Naive thymus-derived CD4-positive, alpha-beta T cell (primary cell): ENCODE data around the gene CLDN1. TPM values are rescaled to one million over a fixed set of nuclear protein-coding genes. Genes with fewer than 3 reads are reported as not detected.

ENCODE experiments used
- ATAC-seq: fragments of 150-1000 bp; cut with Tn5 transposase; 2 replicates; pipeline ENCODE4 v1.10.0; 2021; ENCODE audit warnings: mild to moderate bottlenecking, moderate library complexity
- CTCF ChIA-PET: fragments of 350-600 bp; sonication (Branson Sonifier 250); formaldehyde crosslinking; loops from one replicate; lab custom pipeline; 2021; ENCODE audit warnings: antibody characterized with exemption; lab: Charles Lee
- POLR2A ChIA-PET: fragments of 350-600 bp; sonication (Branson Sonifier 250); formaldehyde crosslinking; loops from one replicate; lab custom pipeline; 2021; ENCODE audit warnings: antibody characterized with exemption, inconsistent platforms; lab: Charles Lee
- DNase-seq, 9 donors: peaks; one replicate each; pipeline versions ENCODE4 v3.0.0 to v3.0.0-alpha.2; 2020 to 2022; ENCODE audit warnings: mixed read lengths in 1 of 9
- H3K27ac ChIP-seq: one replicate; pipeline ENCODE4 v1.7.0; 2013; ENCODE audit warnings: mild to moderate bottlenecking, low read depth, low read length, moderate library complexity
- H3K27me3 ChIP-seq, 2 donors: one replicate each; pipeline ENCODE4 v1.7.0; 2013; ENCODE audit warnings: low read length in 2 of 2, mild to moderate bottlenecking in 2 of 2, moderate library complexity in 2 of 2; ENCODE audit not compliant: control insufficient read depth in 2 of 2, insufficient read depth in 2 of 2
- H3K36me3 ChIP-seq, 3 experiments: 1 replicate in 2 of 3; 2 replicates in 1 of 3; pipeline ENCODE4 v1.7.0; 2013; ENCODE audit warnings: low read length in 3 of 3, mild to moderate bottlenecking in 3 of 3, moderate library complexity in 1 of 3; ENCODE audit not compliant: insufficient read depth in 3 of 3, control insufficient read depth in 2 of 3
- H3K4me1 ChIP-seq, 2 donors: one replicate each; pipeline ENCODE4 v1.7.0; 2013; ENCODE audit warnings: low read length in 2 of 2, mild to moderate bottlenecking in 2 of 2, moderate library complexity in 1 of 2; ENCODE audit not compliant: control insufficient read depth in 2 of 2, insufficient read depth in 2 of 2
- H3K4me3 ChIP-seq: 2 replicates; pipeline ENCODE4 v1.7.0; 2013; ENCODE audit warnings: mild to moderate bottlenecking, low read length
- H3K9me3 ChIP-seq, 3 experiments: 1 replicate in 2 of 3; 2 replicates in 1 of 3; pipeline ENCODE4 v1.7.0; 2013; ENCODE audit warnings: low read length in 3 of 3; ENCODE audit not compliant: control insufficient read depth in 2 of 3
- H3K27ac Mint-ChIP-seq, 9 donors: one replicate each; pipeline ENCODE4 v1.8.0; 2020 to 2022; ENCODE audit warnings: mixed read lengths in 9 of 9, mild to moderate bottlenecking in 8 of 9, moderate library complexity in 5 of 9, inconsistent platforms in 2 of 9
- H3K27me3 Mint-ChIP-seq, 5 donors: one replicate each; pipeline ENCODE4 v1.8.0; 2021 to 2022; ENCODE audit warnings: mixed read lengths in 5 of 5, mild to moderate bottlenecking in 1 of 5
- H3K36me3 Mint-ChIP-seq, 5 donors: one replicate each; pipeline ENCODE4 v1.8.0; 2020 to 2022; ENCODE audit warnings: mixed read lengths in 5 of 5, mild to moderate bottlenecking in 3 of 5, inconsistent platforms in 1 of 5
- H3K4me1 Mint-ChIP-seq, 7 donors: one replicate each; pipeline ENCODE4 v1.8.0; 2020 to 2022; ENCODE audit warnings: mixed read lengths in 7 of 7, mild to moderate bottlenecking in 3 of 7, inconsistent platforms in 1 of 7
- H3K4me3 Mint-ChIP-seq, 10 donors: one replicate each; pipeline ENCODE4 v1.8.0; 2020 to 2022; ENCODE audit warnings: mild to moderate bottlenecking in 10 of 10, mixed read lengths in 10 of 10, moderate library complexity in 6 of 10, inconsistent platforms in 2 of 10
- H3K9me3 Mint-ChIP-seq, 11 donors: one replicate each; pipeline ENCODE4 v1.8.0; 2020 to 2022; ENCODE audit warnings: mixed read lengths in 11 of 11, mild to moderate bottlenecking in 4 of 11, inconsistent platforms in 1 of 11, moderate library complexity in 1 of 11
- intact Hi-C, 2 donors: fragments of 100-400 bp; cut with micrococcal nuclease; formaldehyde crosslinking; loops; one replicate each; pipeline ENCODE4 v1.15.1; 2023
- polyA plus RNA-seq, 2 donors: library from polyadenylated mRNA; unstranded; fragments of 300-500 nt; fragmentation: Illumina TruSeq; gene quantifications; one replicate each; pipeline ENCODE4 v1.2.3, GENCODE V29; 2021
- total RNA-seq, 6 experiments: library from RNA in 5 of 6; stranded (reverse) in 5 of 6; gene quantifications; 1 replicate in 5 of 6; 2 replicates in 1 of 6; pipeline ENCODE4 v1.2.3 and lab custom pipeline; 2021 to 2026

The CLDN1 gene
- total and polyA plus RNA-seq, 7 experiments from 2014 or later, result 0.08 to 0.32 (median 0.22) TPM; not detected in 4

DNA sequence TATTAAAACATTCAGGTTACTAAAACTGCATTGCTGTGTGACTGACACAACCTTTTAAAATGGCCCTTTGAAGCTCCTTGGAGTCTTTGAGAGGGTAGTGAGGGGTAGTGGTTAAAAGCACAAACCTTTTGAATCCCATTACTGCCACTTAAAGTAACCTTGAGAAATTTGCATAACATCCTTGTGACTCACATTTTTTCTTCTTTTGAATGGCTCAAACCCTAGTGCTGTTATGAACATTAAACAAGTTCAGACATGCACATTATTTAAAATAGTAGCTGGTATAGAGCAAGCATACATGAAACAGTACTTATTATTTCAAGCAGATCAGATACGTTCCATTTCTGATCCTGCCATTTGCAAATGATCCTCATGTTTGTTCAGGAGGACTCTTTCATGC is 3.7 kb upstream of the CLDN1 start:
- Mint-ChIP-seq H3K27me3 (peaks cover 36 to 59% (median 42%) of the 10 kb centered on the region in 5 donors), H3K4me3 (no peak overlapping the region), H3K36me3 (no peaks in the 10 kb centered on the region), H3K9me3 (no peaks in the 10 kb centered on the region), H3K27ac (no peak overlapping the region), H3K4me1 (peaks cover 13 to 19% (median 15%) of the 10 kb centered on the region in 7 donors)
- ATAC-seq (no peak), DNase-seq (no peak)
- POLR2A ChIA-PET, result no interaction called here
- no peaks in the 10 kb centered on the region for H3K36me3 ChIP-seq
- H3K9me3 ChIP-seq, result no peaks in the 10 kb centered on the region
- H3K27me3 ChIP-seq, result no peaks in the 10 kb centered on the region
- H3K27ac ChIP-seq, result no peak overlapping the region
- CTCF ChIA-PET, result no interaction called here
- intact Hi-C loops, result no loop called here
- H3K4me3 ChIP-seq, result no peak overlapping the region
- H3K4me1 ChIP-seq, result peaks cover 0 to 4% of the 10 kb centered on the region in 2 donors

- intact Hi-C loops, result loop anchor here (2.0 to 5.0 kb wide), 5 partner anchors 16 to 1050 kb away; partner anchors contain the start of gene IL1RAP (in 1 of the 2)
- H3K27ac Mint-ChIP-seq, result no peak overlapping the region
- Histone ChIP-seq H3K4me3 (no peak overlapping the region), H3K36me3 (no peaks in the 10 kb centered on the region), H3K9me3 (no peaks in the 10 kb centered on the region), H3K4me1 (peaks cover 0 to 4% of the 10 kb centered on the region in 2 donors), H3K27me3 (no peaks in the 10 kb centered on the region), H3K27ac (no peak overlapping the region)
- H3K27me3 Mint-ChIP-seq, result peaks cover 35 to 51% (median 43%) of the 10 kb centered on the region in 5 donors
- ChIA-PET POLR2A (no interaction called here), CTCF (interaction anchor here (0.6 to 1.7 kb wide), 3 partner anchors 99 to 362 kb away, joined by 3 to 21 read pairs (median 8); no protein-coding TSS in a partner anchor)
- H3K36me3 Mint-ChIP-seq, result no peaks in the 10 kb centered on the region
- peaks cover 14 to 30% (median 21%) of the 10 kb centered on the region in 7 donors for H3K4me1 Mint-ChIP-seq
- DNase-seq, result no peak
- H3K4me3 Mint-ChIP-seq, result peak overlapping the region in 9 of 10 donors; percentile 44 to 85 (median 78)
- H3K9me3 Mint-ChIP-seq, result no peaks in the 10 kb centered on the region
- ATAC-seq, result no peak
Observed at GRCh38 chr3:190323246-190323626, 990 bp upstream of the CLDN1 start.

DNA sequence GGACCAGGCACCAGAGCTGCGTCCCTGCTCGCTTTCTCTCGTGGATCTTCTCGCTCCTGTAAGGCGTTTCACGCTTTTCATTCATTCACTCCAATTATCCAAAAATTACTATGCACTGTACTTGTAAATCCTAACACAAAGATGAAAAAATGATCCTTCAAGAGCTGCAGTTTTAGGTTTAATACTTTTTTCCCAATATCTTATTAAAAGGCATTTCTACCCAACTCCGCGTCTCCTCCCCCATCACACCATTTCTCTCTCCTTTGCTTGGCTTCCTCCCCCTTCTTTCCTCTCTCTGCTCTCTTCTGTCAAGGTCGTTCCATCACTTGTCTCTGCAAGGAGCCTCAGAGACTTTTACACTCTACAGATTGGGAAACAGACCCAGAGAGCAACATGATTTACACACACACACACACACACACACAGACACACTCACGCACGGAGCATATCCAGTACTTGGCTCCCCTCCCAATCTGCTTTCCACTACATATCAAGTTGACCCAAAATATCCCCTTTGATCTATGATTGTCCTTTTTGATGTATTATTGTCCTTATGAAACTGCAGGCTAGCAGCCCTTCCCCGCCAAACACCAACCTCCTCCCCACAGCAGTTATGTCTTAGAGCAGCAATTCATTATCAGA is 479 bp upstream of the CLDN1 start:
- Mint-ChIP-seq H3K27ac (peak overlapping the region in 3 of 9 donors; percentile 1 to 34 (median 17)), H3K4me3 (peak overlapping the region; percentile 5 to 85 (median 77)), H3K9me3 (no peaks in the 10 kb centered on the region), H3K27me3 (peaks cover 33 to 50% (median 42%) of the 10 kb centered on the region in 5 donors), H3K36me3 (no peaks in the 10 kb centered on the region), H3K4me1 (peaks cover 14 to 30% (median 21%) of the 10 kb centered on the region in 7 donors)
- no peak for DNase-seq
- H3K9me3 ChIP-seq, result no peaks in the 10 kb centered on the region
- peaks cover 0 to 4% of the 10 kb centered on the region in 2 donors for H3K4me1 ChIP-seq
- POLR2A ChIA-PET, result no interaction called here
- CTCF ChIA-PET, result interaction anchor here (0.6 to 1.7 kb wide), 4 partner anchors 98 to 1050 kb away, joined by 3 to 21 read pairs (median 6); no protein-coding TSS in a partner anchor
- no peak overlapping the region for H3K27ac ChIP-seq
- H3K4me3 ChIP-seq, result peak overlapping the region; percentile 52
- ATAC-seq, result no peak
- H3K27me3 ChIP-seq, result no peaks in the 10 kb centered on the region
- intact Hi-C loops, result loop anchor here (1.0 to 5.0 kb wide), 8 partner anchors 16 to 1050 kb away; partner anchors contain the start of gene IL1RAP (in 1 of the 2)
- H3K36me3 ChIP-seq, result no peaks in the 10 kb centered on the region

- intact Hi-C loops, result loop anchor here in 1 of 2 donors (5.0 kb wide), 2 partner anchors 192 to 203 kb away; partner anchors contain the start of gene IL1RAP
- peaks cover 14 to 30% (median 21%) of the 10 kb centered on the region in 7 donors for H3K4me1 Mint-ChIP-seq
- POLR2A ChIA-PET, result no interaction called here
- H3K4me1 ChIP-seq, result peaks cover 0 to 4% of the 10 kb centered on the region in 2 donors
- no peaks in the 10 kb centered on the region for H3K36me3 Mint-ChIP-seq
- H3K4me3 Mint-ChIP-seq, result peak overlapping the region in 6 of 10 donors; percentile 13 to 85 (median 57)
- no peaks in the 10 kb centered on the region for H3K9me3 ChIP-seq
- CTCF ChIA-PET, result interaction anchor here (0.7 kb wide), 1 partner anchor 361 kb away, joined by 3 read pairs; no protein-coding TSS in a partner anchor
- no peak overlapping the region for H3K27ac Mint-ChIP-seq
- H3K27ac ChIP-seq, result no peak overlapping the region
- no peaks in the 10 kb centered on the region for H3K9me3 Mint-ChIP-seq
- ATAC-seq (no peak), DNase-seq (no peak)
- H3K27me3 Mint-ChIP-seq, result peaks cover 28 to 42% (median 33%) of the 10 kb centered on the region in 5 donors
- no peaks in the 10 kb centered on the region for H3K36me3 ChIP-seq
- no peak overlapping the region for H3K4me3 ChIP-seq
- no peaks in the 10 kb centered on the region for H3K27me3 ChIP-seq
Observed at GRCh38 chr3:190320594-190321362, 1.5 kb downstream of the CLDN1 start.

GRCh38 chr3:190319660-190320059 is 2.6 kb downstream of the CLDN1 start:
- CTCF ChIA-PET, result interaction anchor here (0.7 kb wide), 1 partner anchor 358 kb away, joined by 5 read pairs; no protein-coding TSS in a partner anchor
- peaks cover 22 to 41% (median 25%) of the 10 kb centered on the region in 5 donors for H3K27me3 Mint-ChIP-seq
- peak in 1 of 9 donors; percentile 27 for DNase-seq

DNA sequence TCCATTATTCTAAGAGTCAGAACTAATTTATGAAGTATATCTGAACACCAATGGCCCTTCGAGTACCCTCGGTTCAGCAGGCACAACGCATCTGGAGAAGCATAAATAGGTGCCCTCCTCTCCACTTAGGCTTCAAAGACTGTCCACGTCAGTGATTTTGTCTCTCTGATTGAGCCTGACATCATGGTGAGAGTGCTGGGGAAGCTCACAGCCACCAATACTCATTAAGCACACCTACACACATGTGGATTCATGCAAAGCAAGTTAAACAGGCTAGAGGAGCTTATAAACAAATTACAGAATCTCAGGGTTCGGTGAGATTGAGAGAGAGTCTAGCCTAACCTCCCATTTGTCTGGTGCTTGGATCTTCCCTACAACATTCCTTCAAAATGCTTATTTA is 3.6 kb downstream of the CLDN1 start:
- Histone ChIP-seq H3K4me1 (peaks cover 0 to 4% of the 10 kb centered on the region in 2 donors), H3K4me3 (no peak overlapping the region), H3K9me3 (no peaks in the 10 kb centered on the region), H3K36me3 (no peaks in the 10 kb centered on the region), H3K27me3 (no peaks in the 10 kb centered on the region), H3K27ac (no peak overlapping the region)
- Mint-ChIP-seq H3K9me3 (no peaks in the 10 kb centered on the region), H3K27ac (no peak overlapping the region), H3K4me1 (peaks cover 14 to 30% (median 21%) of the 10 kb centered on the region in 7 donors), H3K36me3 (no peaks in the 10 kb centered on the region), H3K4me3 (no peak overlapping the region), H3K27me3 (peaks cover 21 to 36% (median 23%) of the 10 kb centered on the region in 5 donors)
- intact Hi-C loops, result no loop called here
- DNase-seq (no peak), ATAC-seq (no peak)
- CTCF ChIA-PET, result interaction anchor here (0.6 kb wide), 1 partner anchor 29 kb away, joined by 3 read pairs; no protein-coding TSS in a partner anchor
- POLR2A ChIA-PET, result no interaction called here

More at GRCh38 chr3:190319660-190320059, 2.6 kb downstream of the CLDN1 start:
- ATAC-seq, result no peak
- peak overlapping the region in 2 of 9 donors; percentile 9 to 32 for H3K27ac Mint-ChIP-seq
- no peaks in the 10 kb centered on the region for H3K36me3 Mint-ChIP-seq
- H3K36me3 ChIP-seq, result no peaks in the 10 kb centered on the region
- no peaks in the 10 kb centered on the region for H3K27me3 ChIP-seq
- H3K4me3 ChIP-seq, result no peak overlapping the region
- H3K4me3 Mint-ChIP-seq, result peak overlapping the region in 3 of 10 donors; percentile 2 to 46 (median 6)
- intact Hi-C loops, result loop anchor here in 1 of 2 donors (5.0 kb wide), 2 partner anchors 193 to 202 kb away; partner anchors contain the start of gene IL1RAP
- H3K4me1 ChIP-seq, result peaks cover 0 to 4% of the 10 kb centered on the region in 2 donors
- H3K9me3 ChIP-seq, result no peaks in the 10 kb centered on the region
- peaks cover 14 to 30% (median 21%) of the 10 kb centered on the region in 7 donors for H3K4me1 Mint-ChIP-seq
- H3K9me3 Mint-ChIP-seq, result no peaks in the 10 kb centered on the region
- no peak overlapping the region for H3K27ac ChIP-seq
- POLR2A ChIA-PET, result no interaction called here
